ENCODE data around the gene TLX2.
A peak's percentile ranks its signal among the peaks of the same experiment; 100 is the strongest.

- TF ChIP-seq CTCF (IDR thresholded peaks at IDR 0.05) (peak in 1 of 6 experiments; percentile 25), POLR2A (IDR thresholded peaks at IDR 0.05) (peak in 2 of 4 donors; percentile 40 to 55), POLR2AphosphoS5 (IDR thresholded peaks at IDR 0.05) (peak in 1 of 2 donors; percentile 51), EP300 (IDR thresholded peaks at IDR 0.05) (no peak)
Observed at GRCh38 chr2:74553892-74554819, 39.9 kb downstream of the TLX2 start, which contains the start of the genes DOK1 and LOXL3.
